Measurements from ENCODE around the gene HOXC13. TPM values are rescaled to one million over a fixed set of nuclear protein-coding genes. Genes with fewer than 3 reads are reported as not detected.

HOXC13 gene
- total RNA-seq, 1 experiment from 2014 or later, result 0.09 TPM

DNA sequence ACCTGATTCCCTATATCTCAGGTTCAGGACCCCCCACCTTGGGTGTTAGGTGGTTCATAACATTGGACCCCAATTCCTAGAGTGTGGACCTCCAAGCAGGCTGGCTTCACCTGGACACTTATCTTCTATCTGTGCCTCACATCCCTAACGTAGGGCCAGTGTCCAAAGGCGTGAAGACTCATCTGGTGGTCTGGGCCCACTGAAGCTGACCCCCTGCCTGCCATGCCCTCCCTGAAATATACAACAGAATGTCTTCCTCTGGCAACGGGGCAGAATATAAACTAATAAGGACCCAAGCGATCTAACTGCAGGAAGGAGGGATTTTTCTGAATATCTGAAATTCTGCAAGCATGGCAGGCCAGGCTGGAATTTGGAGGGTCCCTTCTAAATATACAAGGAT lies 5.6 kb downstream of the HOXC13 start:
- H3K4me3 Mint-ChIP-seq, result no peak overlapping the region
- no peaks in the 10 kb centered on the region for H3K36me3 Mint-ChIP-seq
- TF ChIP-seq JUN (CRISPR knock-in tag; IDR thresholded peaks at IDR 0.05), result no peak
- TF ChIP-seq JAZF1 (CRISPR knock-in tag; IDR thresholded peaks at IDR 0.05), result no peak
- no peak for TF ChIP-seq ZNF219 (CRISPR knock-in tag; IDR thresholded peaks at IDR 0.05; ENCODE audit: borderline replicate concordance)
- TF ChIP-seq IRF2 (CRISPR knock-in tag; IDR thresholded peaks at IDR 0.05; ENCODE audit: borderline replicate concordance, low read depth), result no peak
- TF ChIP-seq ATF1 (CRISPR knock-in tag; IDR thresholded peaks at IDR 0.05), result no peak
- TF ChIP-seq, protein P1, sequence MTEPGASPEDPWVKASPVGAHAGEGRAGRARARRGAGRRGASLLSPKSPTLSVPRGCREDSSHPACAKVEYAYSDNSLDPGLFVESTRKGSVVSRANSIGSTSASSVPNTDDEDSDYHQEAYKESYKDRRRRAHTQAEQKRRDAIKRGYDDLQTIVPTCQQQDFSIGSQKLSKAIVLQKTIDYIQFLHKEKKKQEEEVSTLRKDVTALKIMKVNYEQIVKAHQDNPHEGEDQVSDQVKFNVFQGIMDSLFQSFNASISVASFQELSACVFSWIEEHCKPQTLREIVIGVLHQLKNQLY (CRISPR knock-in tag; IDR thresholded peaks at IDR 0.05), result no peak
- no peak for TF ChIP-seq MXD4 (CRISPR knock-in tag; IDR thresholded peaks at IDR 0.05; ENCODE audit: borderline replicate concordance)
- DNase-seq (ENCODE audit: low spot score) (no peak), ATAC-seq (no peak)
- H3K9me3 Mint-ChIP-seq, result no peaks in the 10 kb centered on the region
- ChIA-PET CTCF (interaction anchor here (0.7 to 0.8 kb wide), 3 partner anchors 188 to 242 kb away, joined by 3 to 4 read pairs (median 3); no protein-coding TSS in a partner anchor), POLR2A (no interaction called here)
- peaks cover 14% of the 10 kb centered on the region for H3K4me1 Mint-ChIP-seq
- H3K27me3 Mint-ChIP-seq (ENCODE audit: low read depth), result peaks cover 100% of the 10 kb centered on the region
- H3K27ac Mint-ChIP-seq, result no peak overlapping the region

DNA sequence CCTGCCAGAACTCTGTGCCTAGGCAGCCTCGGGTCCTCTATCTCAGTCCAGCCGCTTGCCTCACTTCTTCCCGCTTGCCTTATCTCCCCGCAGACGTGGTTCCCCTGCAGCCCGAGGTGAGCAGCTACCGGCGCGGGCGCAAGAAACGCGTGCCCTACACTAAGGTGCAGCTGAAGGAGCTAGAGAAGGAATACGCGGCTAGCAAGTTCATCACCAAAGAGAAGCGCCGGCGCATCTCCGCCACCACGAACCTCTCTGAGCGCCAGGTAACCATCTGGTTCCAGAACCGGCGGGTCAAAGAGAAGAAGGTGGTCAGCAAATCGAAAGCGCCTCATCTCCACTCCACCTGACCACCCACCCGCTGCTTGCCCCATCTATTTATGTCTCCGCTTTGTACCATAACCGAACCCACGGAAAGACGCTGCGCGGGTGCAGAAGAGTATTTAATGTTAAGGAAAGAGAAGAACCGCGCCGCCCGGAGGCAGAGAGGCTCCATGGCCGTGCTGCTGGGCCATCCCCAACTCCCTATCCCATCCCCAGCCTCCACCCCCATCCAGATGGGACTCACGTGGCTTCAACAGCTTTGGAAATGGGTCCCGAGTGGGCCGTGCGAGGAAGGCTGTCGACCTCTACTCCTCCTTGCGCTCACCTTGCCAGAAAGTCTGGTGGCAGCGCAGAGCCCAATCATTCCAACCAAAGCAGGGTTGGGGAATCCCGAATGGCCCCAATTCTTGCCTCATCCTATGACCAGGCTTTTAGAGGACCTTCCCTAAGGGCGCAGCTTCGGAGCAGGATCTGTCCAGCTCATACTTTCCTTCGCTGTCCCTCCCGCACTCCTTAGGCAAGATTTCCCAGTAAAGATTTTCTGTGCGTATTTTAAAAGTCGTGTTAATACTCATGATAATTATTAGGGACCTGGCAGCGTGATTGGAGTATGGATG lies 6.5 kb downstream of the HOXC13 start:
- Mint-ChIP-seq H3K9me3 (no peaks in the 10 kb centered on the region), H3K27me3 (ENCODE audit: low read depth) (peaks cover 100% of the 10 kb centered on the region), H3K4me1 (peaks cover 11% of the 10 kb centered on the region), H3K36me3 (no peaks in the 10 kb centered on the region), H3K27ac (no peak overlapping the region), H3K4me3 (peak overlapping the region; percentile 23)
- POLR2A ChIA-PET, result no interaction called here
- ATAC-seq (peak; percentile 50), DNase-seq (ENCODE audit: low spot score) (no peak)
- CTCF ChIA-PET, result interaction anchor here (0.7 to 1.7 kb wide), 6 partner anchors 177 to 263 kb away, joined by 3 to 5 read pairs (median 3); no protein-coding TSS in a partner anchor
- TF ChIP-seq NFATC4 (CRISPR knock-in tag; IDR thresholded peaks at IDR 0.05) (no peak), ZNF416 (CRISPR knock-in tag; IDR thresholded peaks at IDR 0.05) (no peak), ZNF317 (CRISPR knock-in tag; IDR thresholded peaks at IDR 0.05; ENCODE audit: borderline replicate concordance, low read depth) (no peak), RORB (CRISPR knock-in tag; IDR thresholded peaks at IDR 0.05) (no peak), NR1H2 (CRISPR knock-in tag; IDR thresholded peaks at IDR 0.05) (no peak), ATF1 (CRISPR knock-in tag; IDR thresholded peaks at IDR 0.05) (no peak)
- TF ChIP-seq, protein P2, sequence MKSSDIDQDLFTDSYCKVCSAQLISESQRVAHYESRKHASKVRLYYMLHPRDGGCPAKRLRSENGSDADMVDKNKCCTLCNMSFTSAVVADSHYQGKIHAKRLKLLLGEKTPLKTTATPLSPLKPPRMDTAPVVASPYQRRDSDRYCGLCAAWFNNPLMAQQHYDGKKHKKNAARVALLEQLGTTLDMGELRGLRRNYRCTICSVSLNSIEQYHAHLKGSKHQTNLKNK (CRISPR knock-in tag; IDR thresholded peaks at IDR 0.05), result no peak
- TF ChIP-seq, protein P3, sequence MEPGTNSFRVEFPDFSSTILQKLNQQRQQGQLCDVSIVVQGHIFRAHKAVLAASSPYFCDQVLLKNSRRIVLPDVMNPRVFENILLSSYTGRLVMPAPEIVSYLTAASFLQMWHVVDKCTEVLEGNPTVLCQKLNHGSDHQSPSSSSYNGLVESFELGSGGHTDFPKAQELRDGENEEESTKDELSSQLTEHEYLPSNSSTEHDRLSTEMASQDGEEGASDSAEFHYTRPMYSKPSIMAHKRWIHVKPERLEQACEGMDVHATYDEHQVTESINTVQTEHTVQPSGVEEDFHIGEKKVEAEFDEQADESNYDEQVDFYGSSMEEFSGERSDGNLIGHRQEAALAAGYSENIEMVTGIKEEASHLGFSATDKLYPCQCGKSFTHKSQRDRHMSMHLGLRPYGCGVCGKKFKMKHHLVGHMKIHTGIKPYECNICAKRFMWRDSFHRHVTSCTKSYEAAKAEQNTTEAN (CRISPR knock-in tag; IDR thresholded peaks at IDR 0.05), result no peak

DNA sequence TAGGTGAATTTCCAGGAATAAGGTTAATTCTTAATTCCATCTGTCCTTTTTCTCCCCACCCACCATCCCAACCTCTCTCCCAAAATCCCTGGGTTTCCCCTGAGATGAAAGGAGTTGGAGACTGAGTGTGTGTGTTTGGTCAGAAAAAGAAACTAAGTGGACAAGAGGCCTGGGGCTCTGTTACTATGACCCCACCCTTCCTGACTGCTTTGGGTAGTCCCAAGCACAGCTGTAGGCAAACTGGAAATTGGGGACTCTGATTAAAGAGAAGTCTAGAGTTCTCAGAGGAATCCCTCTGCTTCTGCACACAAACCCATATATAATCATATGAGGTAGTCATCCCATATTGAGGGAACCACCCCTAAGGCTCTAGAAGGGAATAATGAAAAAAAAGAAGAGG lies 9.1 kb downstream of the HOXC13 start:
- Mint-ChIP-seq H3K36me3 (no peaks in the 10 kb centered on the region), H3K27me3 (ENCODE audit: low read depth) (peaks cover 100% of the 10 kb centered on the region), H3K4me3 (no peak overlapping the region), H3K27ac (no peak overlapping the region), H3K4me1 (peaks cover 22% of the 10 kb centered on the region), H3K9me3 (no peaks in the 10 kb centered on the region)
- CTCF ChIA-PET, result interaction anchor here (1.0 kb wide), 1 partner anchor 244 kb away, joined by 3 read pairs; no protein-coding TSS in a partner anchor
- POLR2A ChIA-PET, result no interaction called here
- ATAC-seq (no peak), DNase-seq (ENCODE audit: low spot score) (no peak)
- TF ChIP-seq NFATC4 (CRISPR knock-in tag; IDR thresholded peaks at IDR 0.05), result no peak
- no peak for TF ChIP-seq SOX15 (CRISPR knock-in tag; IDR thresholded peaks at IDR 0.05)
- no peak for TF ChIP-seq ELF4 (CRISPR knock-in tag; IDR thresholded peaks at IDR 0.05; ENCODE audit: low read depth)
- TF ChIP-seq JUN (CRISPR knock-in tag; IDR thresholded peaks at IDR 0.05), result no peak
- TF ChIP-seq, protein P4, sequence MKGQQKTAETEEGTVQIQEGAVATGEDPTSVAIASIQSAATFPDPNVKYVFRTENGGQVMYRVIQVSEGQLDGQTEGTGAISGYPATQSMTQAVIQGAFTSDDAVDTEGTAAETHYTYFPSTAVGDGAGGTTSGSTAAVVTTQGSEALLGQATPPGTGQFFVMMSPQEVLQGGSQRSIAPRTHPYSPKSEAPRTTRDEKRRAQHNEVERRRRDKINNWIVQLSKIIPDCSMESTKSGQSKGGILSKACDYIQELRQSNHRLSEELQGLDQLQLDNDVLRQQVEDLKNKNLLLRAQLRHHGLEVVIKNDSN (CRISPR knock-in tag; IDR thresholded peaks at IDR 0.05), result no peak
- TF ChIP-seq MYBL2 (CRISPR knock-in tag; IDR thresholded peaks at IDR 0.05), result no peak
- TF ChIP-seq, protein P5, sequence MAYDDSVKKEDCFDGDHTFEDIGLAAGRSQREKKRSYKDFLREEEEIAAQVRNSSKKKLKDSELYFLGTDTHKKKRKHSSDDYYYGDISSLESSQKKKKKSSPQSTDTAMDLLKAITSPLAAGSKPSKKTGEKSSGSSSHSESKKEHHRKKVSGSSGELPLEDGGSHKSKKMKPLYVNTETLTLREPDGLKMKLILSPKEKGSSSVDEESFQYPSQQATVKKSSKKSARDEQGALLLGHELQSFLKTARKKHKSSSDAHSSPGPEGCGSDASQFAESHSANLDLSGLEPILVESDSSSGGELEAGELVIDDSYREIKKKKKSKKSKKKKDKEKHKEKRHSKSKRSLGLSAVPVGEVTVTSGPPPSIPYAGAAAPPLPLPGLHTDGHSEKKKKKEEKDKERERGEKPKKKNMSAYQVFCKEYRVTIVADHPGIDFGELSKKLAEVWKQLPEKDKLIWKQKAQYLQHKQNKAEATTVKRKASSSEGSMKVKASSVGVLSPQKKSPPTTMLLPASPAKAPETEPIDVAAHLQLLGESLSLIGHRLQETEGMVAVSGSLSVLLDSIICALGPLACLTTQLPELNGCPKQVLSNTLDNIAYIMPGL (CRISPR knock-in tag; IDR thresholded peaks at IDR 0.05), result no peak
- TF ChIP-seq TP53 (CRISPR knock-in tag; IDR thresholded peaks at IDR 0.05), result no peak
- TF ChIP-seq, protein P6, sequence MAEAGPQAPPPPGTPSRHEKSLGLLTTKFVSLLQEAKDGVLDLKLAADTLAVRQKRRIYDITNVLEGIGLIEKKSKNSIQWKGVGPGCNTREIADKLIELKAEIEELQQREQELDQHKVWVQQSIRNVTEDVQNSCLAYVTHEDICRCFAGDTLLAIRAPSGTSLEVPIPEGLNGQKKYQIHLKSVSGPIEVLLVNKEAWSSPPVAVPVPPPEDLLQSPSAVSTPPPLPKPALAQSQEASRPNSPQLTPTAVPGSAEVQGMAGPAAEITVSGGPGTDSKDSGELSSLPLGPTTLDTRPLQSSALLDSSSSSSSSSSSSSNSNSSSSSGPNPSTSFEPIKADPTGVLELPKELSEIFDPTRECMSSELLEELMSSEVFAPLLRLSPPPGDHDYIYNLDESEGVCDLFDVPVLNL (CRISPR knock-in tag; IDR thresholded peaks at IDR 0.05; ENCODE audit: borderline replicate concordance, low read depth), result no peak
- no peak for TF ChIP-seq KAT7 (CRISPR knock-in tag; IDR thresholded peaks at IDR 0.05; ENCODE audit: borderline replicate concordance)
- TF ChIP-seq SMAD4 (CRISPR knock-in tag; IDR thresholded peaks at IDR 0.05), result no peak
- TF ChIP-seq, protein P7, sequence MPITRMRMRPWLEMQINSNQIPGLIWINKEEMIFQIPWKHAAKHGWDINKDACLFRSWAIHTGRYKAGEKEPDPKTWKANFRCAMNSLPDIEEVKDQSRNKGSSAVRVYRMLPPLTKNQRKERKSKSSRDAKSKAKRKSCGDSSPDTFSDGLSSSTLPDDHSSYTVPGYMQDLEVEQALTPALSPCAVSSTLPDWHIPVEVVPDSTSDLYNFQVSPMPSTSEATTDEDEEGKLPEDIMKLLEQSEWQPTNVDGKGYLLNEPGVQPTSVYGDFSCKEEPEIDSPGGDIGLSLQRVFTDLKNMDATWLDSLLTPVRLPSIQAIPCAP (CRISPR knock-in tag; IDR thresholded peaks at IDR 0.05), result no peak
